MCF 10A (cell line): ENCODE measurements around the gene BCL2L13. TPM values are rescaled to one million over a fixed set of nuclear protein-coding genes. Genes with fewer than 3 reads are reported as not detected.

Source experiments
- BruUV-seq: library from RNA; stranded (reverse); fragments of 400-500 nt; replicated peaks from 2 replicates; lab custom pipeline; 2021; lab: Mats Ljungman, UMichigan
- CTCF ChIA-PET: fragments of 300-600 bp; sonication (Branson Sonifier 250); formaldehyde crosslinking; extraction: SDS; loops from one replicate; lab custom pipeline; 2021; ENCODE audit warnings: antibody characterized with exemption, inconsistent platforms; lab: Yijun Ruan, JAX
- POLR2A ChIA-PET: fragments of 300-600, 350-650 bp; sonication (Branson Sonifier 250); formaldehyde crosslinking; extraction: SDS; loops from one replicate; lab custom pipeline; 2020; ENCODE audit warnings: antibody characterized with exemption, inconsistent platforms; lab: Yijun Ruan, JAX
- DNase-seq: peaks from one replicate; pipeline ENCODE4 v3.0.0-alpha.2; 2018; ENCODE audit not compliant: unreplicated experiment
- H3K27ac Mint-ChIP-seq: one replicate; pipeline ENCODE4 v1.8.0; 2022; ENCODE audit warnings: mild to moderate bottlenecking, low read depth, mixed read lengths; ENCODE audit not compliant: unreplicated experiment
- H3K27me3 Mint-ChIP-seq: one replicate; pipeline ENCODE4 v1.8.0; 2022; ENCODE audit warnings: mixed read lengths; ENCODE audit not compliant: insufficient read depth, unreplicated experiment
- H3K36me3 Mint-ChIP-seq: one replicate; pipeline ENCODE4 v1.8.0; 2022; ENCODE audit warnings: mild to moderate bottlenecking, moderate library complexity, mixed read lengths; ENCODE audit not compliant: insufficient read depth, unreplicated experiment
- H3K4me1 Mint-ChIP-seq: one replicate; pipeline ENCODE4 v1.8.0; 2022; ENCODE audit warnings: mixed read lengths; ENCODE audit not compliant: insufficient read depth, unreplicated experiment
- H3K4me3 Mint-ChIP-seq: one replicate; pipeline ENCODE4 v1.8.0; 2022; ENCODE audit warnings: mild to moderate bottlenecking, moderate library complexity, mixed read lengths; ENCODE audit not compliant: unreplicated experiment
- H3K9me3 Mint-ChIP-seq: one replicate; pipeline ENCODE4 v1.8.0; 2022; ENCODE audit warnings: mixed read lengths; ENCODE audit not compliant: unreplicated experiment
- intact Hi-C: fragments of 100-400 bp; cut with micrococcal nuclease; formaldehyde crosslinking; loops from 2 replicates; pipeline ENCODE4 v1.14.1; 2022
- total RNA-seq: library from RNA; stranded (reverse); gene quantifications from 2 replicates; pipeline ENCODE4 v1.2.3, GENCODE V29; 2022
- TF ChIP-seq, protein P1 (sequence below): fragments of 200-600 bp; IDR thresholded peaks from one replicate; pipeline ENCODE4 v1.8.0; 2022; ENCODE audit warnings: antibody characterized with exemption, mild to moderate bottlenecking; ENCODE audit not compliant: unreplicated experiment

The BCL2L13 gene
- total RNA-seq, 1 experiment from 2014 or later, result 75.1 TPM

GRCh38 chr22:17601031-17601430, 37.5 kb upstream of the BCL2L13 start:
- H3K36me3 Mint-ChIP-seq, result peaks cover 73% of the 10 kb centered on the region
- BruUV-seq, result no TSS peak
- CTCF ChIA-PET, result interaction anchor here (0.6 to 1.8 kb wide), 2 partner anchors 43 to 551 kb away, joined by 3 to 7 read pairs; no protein-coding TSS in a partner anchor

DNA sequence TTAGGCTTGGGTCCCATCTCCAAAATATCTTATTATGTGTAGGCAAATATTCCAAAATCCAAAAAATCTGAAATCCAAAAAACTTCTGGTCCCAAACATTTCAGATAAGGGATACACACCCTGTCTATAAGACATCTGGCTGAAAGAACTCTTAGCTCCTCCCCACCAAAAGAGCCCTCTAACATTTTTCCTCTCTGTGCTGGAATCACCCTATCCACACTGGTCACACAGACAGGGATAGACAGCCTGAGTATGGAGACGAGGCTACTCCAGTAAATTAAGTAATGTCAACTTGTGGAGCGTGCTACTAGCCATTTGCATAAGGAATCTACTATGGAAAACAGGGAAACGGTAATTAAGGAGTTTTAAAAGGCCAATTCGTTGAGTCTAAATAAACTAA, 34.9 kb upstream of the BCL2L13 start:
- no TSS peak for BruUV-seq
- no peak for DNase-seq
- intact Hi-C loops, result no loop called here
- TF ChIP-seq, protein P1, sequence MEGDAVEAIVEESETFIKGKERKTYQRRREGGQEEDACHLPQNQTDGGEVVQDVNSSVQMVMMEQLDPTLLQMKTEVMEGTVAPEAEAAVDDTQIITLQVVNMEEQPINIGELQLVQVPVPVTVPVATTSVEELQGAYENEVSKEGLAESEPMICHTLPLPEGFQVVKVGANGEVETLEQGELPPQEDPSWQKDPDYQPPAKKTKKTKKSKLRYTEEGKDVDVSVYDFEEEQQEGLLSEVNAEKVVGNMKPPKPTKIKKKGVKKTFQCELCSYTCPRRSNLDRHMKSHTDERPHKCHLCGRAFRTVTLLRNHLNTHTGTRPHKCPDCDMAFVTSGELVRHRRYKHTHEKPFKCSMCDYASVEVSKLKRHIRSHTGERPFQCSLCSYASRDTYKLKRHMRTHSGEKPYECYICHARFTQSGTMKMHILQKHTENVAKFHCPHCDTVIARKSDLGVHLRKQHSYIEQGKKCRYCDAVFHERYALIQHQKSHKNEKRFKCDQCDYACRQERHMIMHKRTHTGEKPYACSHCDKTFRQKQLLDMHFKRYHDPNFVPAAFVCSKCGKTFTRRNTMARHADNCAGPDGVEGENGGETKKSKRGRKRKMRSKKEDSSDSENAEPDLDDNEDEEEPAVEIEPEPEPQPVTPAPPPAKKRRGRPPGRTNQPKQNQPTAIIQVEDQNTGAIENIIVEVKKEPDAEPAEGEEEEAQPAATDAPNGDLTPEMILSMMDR, result no peak
- ChIA-PET CTCF (interaction anchor here (0.5 to 1.4 kb wide), 2 partner anchors 45 to 102 kb away, joined by 3 read pairs; no protein-coding TSS in a partner anchor), POLR2A (no interaction called here)
- no peaks in the 10 kb centered on the region for H3K9me3 Mint-ChIP-seq
- H3K27me3 Mint-ChIP-seq, result no peaks in the 10 kb centered on the region
- H3K4me3 Mint-ChIP-seq, result no peak overlapping the region
- no peaks in the 10 kb centered on the region for H3K4me1 Mint-ChIP-seq
- H3K36me3 Mint-ChIP-seq, result peaks cover 47% of the 10 kb centered on the region
- no peak overlapping the region for H3K27ac Mint-ChIP-seq

More at GRCh38 chr22:17601031-17601430, 37.5 kb upstream of the BCL2L13 start:
- no peak overlapping the region for H3K4me3 Mint-ChIP-seq
- no peaks in the 10 kb centered on the region for H3K4me1 Mint-ChIP-seq
- no peak for DNase-seq
- H3K27me3 Mint-ChIP-seq, result no peaks in the 10 kb centered on the region
- TF ChIP-seq, protein P1, result no peak
- no peak overlapping the region for H3K27ac Mint-ChIP-seq
- no peaks in the 10 kb centered on the region for H3K9me3 Mint-ChIP-seq
- intact Hi-C loops, result no loop called here
- POLR2A ChIA-PET, result interaction anchor here (1.3 kb wide), 1 partner anchor 20 kb away, joined by 4 read pairs; no protein-coding TSS in a partner anchor

GRCh38 chr22:17606496-17606895, 32.1 kb upstream of the BCL2L13 start:
- Mint-ChIP-seq H3K36me3 (peaks cover 19% of the 10 kb centered on the region), H3K27me3 (no peaks in the 10 kb centered on the region), H3K9me3 (no peaks in the 10 kb centered on the region), H3K4me3 (no peak overlapping the region), H3K27ac (no peak overlapping the region), H3K4me1 (no peaks in the 10 kb centered on the region)
- intact Hi-C loops, result no loop called here
- POLR2A ChIA-PET, result interaction anchor here (0.6 to 2.2 kb wide), 5 partner anchors 11 to 48 kb away, joined by 3 to 6 read pairs (median 5); no protein-coding TSS in a partner anchor
- no TSS peak for BruUV-seq
- no peak for DNase-seq
- CTCF ChIA-PET, result interaction anchor here (0.6 to 2.5 kb wide), 5 partner anchors 11 to 444 kb away, joined by 3 to 14 read pairs (median 3); no protein-coding TSS in a partner anchor
- TF ChIP-seq, protein P1, result no peak

DNA sequence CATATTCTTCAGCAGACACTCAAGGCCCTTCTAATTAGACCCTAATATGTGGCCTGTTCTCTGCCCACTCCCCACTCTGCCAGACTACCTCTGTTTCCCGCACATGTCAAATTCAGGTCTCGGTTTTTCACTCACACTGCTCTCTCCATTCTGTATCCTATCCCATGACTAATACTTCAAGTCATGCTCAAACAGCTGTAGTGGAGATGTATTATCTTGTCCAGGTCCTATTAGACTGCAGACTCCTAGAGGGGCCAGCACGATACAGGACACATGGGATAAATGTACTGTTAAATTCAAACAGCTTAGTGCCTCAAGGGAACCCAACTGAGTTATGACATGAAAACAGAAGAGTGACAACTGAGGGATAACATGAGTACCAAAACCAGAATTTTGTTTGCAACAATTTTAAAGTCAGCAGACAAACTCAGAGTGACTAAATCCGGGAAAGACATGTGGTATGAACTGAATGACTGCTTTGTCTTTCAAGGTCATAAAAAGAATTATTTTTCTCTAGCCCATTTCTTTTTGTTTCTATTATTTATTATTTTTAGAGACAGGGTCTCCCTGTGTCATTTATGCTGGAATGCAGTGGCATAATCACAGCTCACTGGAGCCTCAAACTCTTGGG, 30.6 kb upstream of the BCL2L13 start:
- H3K9me3 Mint-ChIP-seq, result no peaks in the 10 kb centered on the region
- TF ChIP-seq, protein P1, result no peak
- H3K4me3 Mint-ChIP-seq, result no peak overlapping the region
- H3K27ac Mint-ChIP-seq, result no peak overlapping the region
- BruUV-seq, result no TSS peak
- intact Hi-C loops, result no loop called here
- DNase-seq, result no peak
- no peaks in the 10 kb centered on the region for H3K27me3 Mint-ChIP-seq
- POLR2A ChIA-PET, result interaction anchor here (0.6 to 2.2 kb wide), 3 partner anchors 31 to 479 kb away, joined by 5 to 8 read pairs (median 5); no protein-coding TSS in a partner anchor
- no peaks in the 10 kb centered on the region for H3K4me1 Mint-ChIP-seq
- CTCF ChIA-PET, result interaction anchor here (1.2 kb wide), 1 partner anchor 436 kb away, joined by 3 read pairs; no protein-coding TSS in a partner anchor
- H3K36me3 Mint-ChIP-seq, result peaks cover 9% of the 10 kb centered on the region
